ENCODE results near the gene FHL5.
"Not testable (repeated sequence)": the region's sequence is repeated elsewhere in the genome, so short reads cannot be mapped to it uniquely, and the experiment has no call there.

Gene FHL5

DNA sequence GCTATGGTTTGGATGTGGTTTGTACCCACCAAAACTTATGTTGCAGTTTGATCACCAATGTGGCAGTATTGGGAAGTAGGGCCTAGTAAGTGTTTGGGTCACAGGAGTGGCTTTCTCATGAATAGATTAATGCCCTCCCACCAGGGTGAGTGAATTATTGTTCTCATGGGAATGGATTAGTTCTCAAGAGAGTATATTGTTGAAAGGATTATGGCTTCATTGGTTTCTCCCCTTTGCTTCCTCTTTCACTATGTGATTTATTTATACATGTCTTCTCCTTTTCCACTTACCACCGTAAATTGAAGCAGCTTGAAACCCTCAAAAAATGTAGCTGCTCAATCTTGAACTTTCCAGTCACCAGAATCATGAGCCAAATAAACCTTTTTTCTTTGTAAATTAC lies 30.5 kb upstream of the FHL5 start:
- TF ChIP-seq, protein P1, sequence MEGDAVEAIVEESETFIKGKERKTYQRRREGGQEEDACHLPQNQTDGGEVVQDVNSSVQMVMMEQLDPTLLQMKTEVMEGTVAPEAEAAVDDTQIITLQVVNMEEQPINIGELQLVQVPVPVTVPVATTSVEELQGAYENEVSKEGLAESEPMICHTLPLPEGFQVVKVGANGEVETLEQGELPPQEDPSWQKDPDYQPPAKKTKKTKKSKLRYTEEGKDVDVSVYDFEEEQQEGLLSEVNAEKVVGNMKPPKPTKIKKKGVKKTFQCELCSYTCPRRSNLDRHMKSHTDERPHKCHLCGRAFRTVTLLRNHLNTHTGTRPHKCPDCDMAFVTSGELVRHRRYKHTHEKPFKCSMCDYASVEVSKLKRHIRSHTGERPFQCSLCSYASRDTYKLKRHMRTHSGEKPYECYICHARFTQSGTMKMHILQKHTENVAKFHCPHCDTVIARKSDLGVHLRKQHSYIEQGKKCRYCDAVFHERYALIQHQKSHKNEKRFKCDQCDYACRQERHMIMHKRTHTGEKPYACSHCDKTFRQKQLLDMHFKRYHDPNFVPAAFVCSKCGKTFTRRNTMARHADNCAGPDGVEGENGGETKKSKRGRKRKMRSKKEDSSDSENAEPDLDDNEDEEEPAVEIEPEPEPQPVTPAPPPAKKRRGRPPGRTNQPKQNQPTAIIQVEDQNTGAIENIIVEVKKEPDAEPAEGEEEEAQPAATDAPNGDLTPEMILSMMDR (IDR thresholded peaks at IDR 0.05; ENCODE audit: borderline replicate concordance, insufficient read depth, low read depth, low read length): no peak
- H3K4me3 ChIP-seq (ENCODE audit: low read depth, low read length): no peak overlapping the region

GRCh38 chr6:96537726-96538125 lies 25.2 kb upstream of the FHL5 start:
- H3K4me3 ChIP-seq (ENCODE audit: low read depth, low read length): no peak overlapping the region
- TF ChIP-seq, protein P1 (IDR thresholded peaks at IDR 0.05; ENCODE audit: borderline replicate concordance, insufficient read depth, low read depth, low read length): no peak

GRCh38 chr6:96542702-96543101 lies 20.2 kb upstream of the FHL5 start:
- TF ChIP-seq, protein P1 (IDR thresholded peaks at IDR 0.05; ENCODE audit: borderline replicate concordance, insufficient read depth, low read depth, low read length): 0 out of 2 replicates have a peak, but pooled peaks have one; percentile 8
- no peak overlapping the region for H3K4me3 ChIP-seq (ENCODE audit: low read depth, low read length)

DNA sequence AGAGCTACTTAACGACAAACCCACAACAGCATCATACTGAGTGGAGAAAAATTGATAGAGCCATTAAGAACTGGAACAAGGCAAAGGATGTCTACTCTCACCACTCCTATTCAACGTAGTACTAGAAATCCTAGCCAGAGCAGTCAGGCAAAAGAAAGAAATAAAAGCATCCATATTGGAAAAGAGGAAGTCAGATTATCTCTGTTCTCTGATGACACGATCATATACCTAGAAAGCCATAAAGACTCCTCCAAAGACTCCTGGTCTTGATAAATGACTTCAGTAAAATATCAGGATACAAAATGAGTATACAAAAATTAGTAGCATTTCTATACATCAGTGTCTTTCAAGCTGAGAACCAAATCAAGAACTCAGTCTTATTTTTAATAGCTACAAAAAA lies 17.0 kb upstream of the FHL5 start:
- TF ChIP-seq, protein P1 (IDR thresholded peaks at IDR 0.05; ENCODE audit: borderline replicate concordance, insufficient read depth, low read depth, low read length): no peak
- H3K4me3 ChIP-seq (ENCODE audit: low read depth, low read length): no peak overlapping the region

- TF ChIP-seq, protein P1 (IDR thresholded peaks at IDR 0.05; ENCODE audit: borderline replicate concordance, insufficient read depth, low read depth, low read length): no peak
- no peak overlapping the region for H3K4me3 ChIP-seq (ENCODE audit: low read depth, low read length)
Observed at GRCh38 chr6:96547654-96548053, 15.3 kb upstream of the FHL5 start.

GRCh38 chr6:96554558-96554957 lies 8.4 kb upstream of the FHL5 start:
- H3K4me3 ChIP-seq (ENCODE audit: low read depth, low read length): no peak overlapping the region
- TF ChIP-seq, protein P1 (IDR thresholded peaks at IDR 0.05; ENCODE audit: borderline replicate concordance, insufficient read depth, low read depth, low read length): no peak

GRCh38 chr6:96559740-96560139 lies 3.2 kb upstream of the FHL5 start:
- not testable (repeated sequence) for H3K4me3 ChIP-seq (ENCODE audit: low read depth, low read length)

- TF ChIP-seq, protein P1 (IDR thresholded peaks at IDR 0.05; ENCODE audit: borderline replicate concordance, insufficient read depth, low read depth, low read length): no peak
Observed at GRCh38 chr6:96563853-96564252, 925 bp downstream of the FHL5 start.

More at GRCh38 chr6:96563853-96564252, 925 bp downstream of the FHL5 start:
- no peak overlapping the region for H3K4me3 ChIP-seq (ENCODE audit: low read depth, low read length)

Data from GM12875 (cell line).